Ectodermal cell (in vitro differentiated cells): ENCODE data around the gene HMBS.

Experiments used
- H3K27ac ChIP-seq: 2 replicates; pipeline ENCODE4 v1.7.0; 2013; ENCODE audit warnings: mild to moderate bottlenecking, low read depth, low read length; ENCODE audit not compliant: insufficient read depth, poor library complexity, severe bottlenecking
- H3K27me3 ChIP-seq: 2 replicates; pipeline ENCODE4 v1.7.0; 2013; ENCODE audit warnings: mild to moderate bottlenecking, low read length; ENCODE audit not compliant: insufficient read depth, control insufficient read depth, poor library complexity, severe bottlenecking
- H3K36me3 ChIP-seq: one replicate; pipeline ENCODE4 v1.7.0; 2013; ENCODE audit warnings: low read length; ENCODE audit not compliant: control insufficient read depth, insufficient read depth
- H3K4me1 ChIP-seq: one replicate; pipeline ENCODE4 v1.7.0; 2013; ENCODE audit warnings: low read length; ENCODE audit not compliant: control insufficient read depth, insufficient read depth
- H3K4me3 ChIP-seq: 2 replicates; pipeline ENCODE4 v1.7.0; 2013; ENCODE audit warnings: low read depth, low read length, control low read depth; ENCODE audit not compliant: insufficient read depth
- H3K9me3 ChIP-seq: 2 replicates; pipeline ENCODE4 v1.7.0; 2013; ENCODE audit warnings: mild to moderate bottlenecking, low read length, moderate library complexity; ENCODE audit not compliant: control insufficient read depth
- WGBS, 2 experiments: methylation state at CpG; one replicate each; pipeline ENCODE4 v1.1.7; 2013; ENCODE audit warnings: missing lambda C conversion rate in 2 of 2; 5-methylcytosine and 5-hydroxymethylcytosine counted together

The HMBS gene

GRCh38 chr11:119111361-119111925 is 26.8 kb downstream of the HMBS start:
- H3K27me3 ChIP-seq: peaks cover 26% of the 10 kb centered on the region
- peaks cover 5% of the 10 kb centered on the region for H3K36me3 ChIP-seq
- WGBS, 2 experiments: 92 to 94% methylated on average over 11 of the region's 11 CpGs

DNA sequence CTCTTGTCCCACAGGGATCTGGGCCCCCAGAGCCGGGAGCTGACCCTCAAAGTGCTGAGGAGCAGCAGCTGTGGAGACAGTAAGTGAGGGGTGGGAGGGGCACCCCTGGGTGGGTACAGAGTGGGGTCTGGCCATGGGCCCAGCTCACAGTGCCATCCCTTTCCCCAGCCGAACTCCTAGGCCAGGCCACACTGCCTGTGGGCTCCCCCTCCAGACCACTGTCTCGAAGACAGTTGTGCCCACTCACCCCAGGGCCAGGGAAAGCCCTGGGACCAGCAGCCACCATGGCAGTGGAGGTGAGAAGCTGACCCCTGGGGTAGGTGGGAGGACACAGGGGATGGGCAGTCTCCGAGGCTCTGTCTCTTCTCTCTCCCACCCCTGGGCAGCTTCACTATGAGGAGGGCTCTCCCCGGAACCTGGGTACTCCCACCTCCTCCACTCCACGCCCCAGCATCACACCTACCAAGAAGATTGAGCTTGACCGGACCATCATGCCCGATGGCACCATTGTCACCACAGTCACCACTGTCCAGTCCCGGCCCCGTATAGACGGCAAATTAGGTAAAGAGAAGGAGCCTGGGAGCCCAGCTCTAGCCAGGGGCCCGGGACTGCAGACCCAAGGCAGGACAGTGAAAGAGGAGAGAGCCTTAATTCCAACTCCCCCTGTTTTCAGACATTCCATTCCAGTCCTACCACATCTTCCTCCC is 27.8 kb downstream of the HMBS start:
- Histone ChIP-seq H3K36me3 (peaks cover 5% of the 10 kb centered on the region), H3K27me3 (peaks cover 18% of the 10 kb centered on the region)
- WGBS, 2 experiments: 89 to 91% methylated on average over 12 of the region's 12 CpGs

More at GRCh38 chr11:119111361-119111925, 26.8 kb downstream of the HMBS start:
- no peak overlapping the region for H3K4me3 ChIP-seq
- H3K4me1 ChIP-seq: peaks cover 8% of the 10 kb centered on the region
- H3K9me3 ChIP-seq: no peaks in the 10 kb centered on the region
- H3K27ac ChIP-seq: no peak overlapping the region

DNA sequence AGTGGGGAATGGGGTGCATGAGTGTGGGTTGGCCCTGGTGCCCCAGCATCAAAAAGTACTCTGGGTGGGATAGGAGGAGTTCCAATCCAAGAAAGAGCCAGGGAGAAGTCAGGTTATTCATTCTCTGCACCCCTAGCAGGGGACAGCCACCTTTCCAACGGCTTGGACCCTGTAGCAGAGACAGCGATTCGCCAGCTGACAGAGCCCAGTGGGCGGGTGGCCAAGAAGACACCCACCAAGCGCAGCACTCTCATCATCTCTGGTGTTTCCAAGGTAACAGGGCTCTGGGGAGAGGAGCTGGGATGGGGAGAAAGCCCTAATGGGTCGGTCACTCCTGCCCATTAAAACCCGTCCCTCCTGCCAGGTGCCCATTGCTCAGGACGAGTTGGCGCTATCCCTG is 29.0 kb downstream of the HMBS start:
- H3K36me3 ChIP-seq: peaks cover 5% of the 10 kb centered on the region
- WGBS, 2 experiments: 94 to 96% methylated on average over 9 of the region's 9 CpGs

More for the DNA sequence above, 27.8 kb downstream of the HMBS start:
- H3K9me3 ChIP-seq: no peaks in the 10 kb centered on the region
- H3K4me3 ChIP-seq: no peak overlapping the region
- H3K4me1 ChIP-seq: peaks cover 8% of the 10 kb centered on the region
- H3K27ac ChIP-seq: no peak overlapping the region

GRCh38 chr11:119114351-119114750 is 29.7 kb downstream of the HMBS start:
- WGBS, 2 experiments: 91 to 92% methylated on average over 5 of the region's 5 CpGs
- H3K4me1 ChIP-seq: no peaks in the 10 kb centered on the region
- no peak overlapping the region for H3K4me3 ChIP-seq
- H3K9me3 ChIP-seq: no peaks in the 10 kb centered on the region
- H3K36me3 ChIP-seq: peaks cover 5% of the 10 kb centered on the region
- no peak overlapping the region for H3K27ac ChIP-seq
- no peaks in the 10 kb centered on the region for H3K27me3 ChIP-seq

More for the DNA sequence above, 29.0 kb downstream of the HMBS start:
- no peak overlapping the region for H3K4me3 ChIP-seq
- H3K9me3 ChIP-seq: no peaks in the 10 kb centered on the region
- H3K27me3 ChIP-seq: peaks cover 5% of the 10 kb centered on the region
- H3K4me1 ChIP-seq: no peaks in the 10 kb centered on the region
- H3K27ac ChIP-seq: no peak overlapping the region

- Histone ChIP-seq H3K27ac (no peak overlapping the region), H3K4me3 (no peak overlapping the region), H3K36me3 (peaks cover 5% of the 10 kb centered on the region), H3K9me3 (no peaks in the 10 kb centered on the region), H3K27me3 (no peaks in the 10 kb centered on the region), H3K4me1 (no peaks in the 10 kb centered on the region)
- WGBS, 2 experiments: 88% methylated on average over 24 of the region's 24 CpGs
These were observed 31.0 kb downstream of the HMBS start for GRCh38 chr11:119115484-119116234.

DNA sequence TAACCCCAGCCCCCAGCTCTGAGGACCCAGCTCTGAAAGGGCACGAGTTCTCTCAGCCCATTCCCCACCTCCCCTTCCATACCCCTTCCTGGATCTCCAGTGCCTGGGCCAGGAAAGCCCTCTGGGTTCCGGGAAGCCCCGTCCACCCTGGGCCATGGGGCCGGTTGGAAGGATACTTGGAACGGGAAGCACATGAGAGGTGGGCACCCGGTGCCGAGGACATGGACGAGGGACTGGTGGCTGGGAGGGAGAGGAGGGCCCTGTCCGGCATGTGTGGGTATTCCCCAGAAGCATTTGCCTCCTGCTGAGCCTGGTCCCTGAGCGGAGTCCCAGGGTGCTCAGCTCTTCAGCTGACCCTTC is 31.5 kb downstream of the HMBS start:
- Histone ChIP-seq H3K36me3 (peaks cover 5% of the 10 kb centered on the region), H3K27me3 (no peaks in the 10 kb centered on the region), H3K4me1 (no peaks in the 10 kb centered on the region), H3K4me3 (no peak overlapping the region), H3K27ac (no peak overlapping the region), H3K9me3 (no peaks in the 10 kb centered on the region)
- 91 to 94% methylated on average over 9 to 10 of the region's 10 CpGs for WGBS, 2 experiments

- no peaks in the 10 kb centered on the region for H3K9me3 ChIP-seq
- no peak overlapping the region for H3K4me3 ChIP-seq
- H3K4me1 ChIP-seq: no peaks in the 10 kb centered on the region
- WGBS, 2 experiments: 83 to 87% methylated on average over 4 to 5 of the region's 5 CpGs
- no peaks in the 10 kb centered on the region for H3K27me3 ChIP-seq
- no peak overlapping the region for H3K27ac ChIP-seq
- peaks cover 5% of the 10 kb centered on the region for H3K36me3 ChIP-seq
These were observed 31.9 kb downstream of the HMBS start for GRCh38 chr11:119116601-119117000.

- Histone ChIP-seq H3K9me3 (no peaks in the 10 kb centered on the region), H3K4me1 (no peaks in the 10 kb centered on the region), H3K27me3 (no peaks in the 10 kb centered on the region), H3K27ac (no peak overlapping the region), H3K4me3 (no peak overlapping the region), H3K36me3 (peaks cover 4% of the 10 kb centered on the region)
- WGBS, 2 experiments: 94 to 96% methylated on average over 3 of the region's 3 CpGs
These were observed 32.5 kb downstream of the HMBS start for GRCh38 chr11:119117004-119117706.

GRCh38 chr11:119118227-119118626 is 33.5 kb downstream of the HMBS start:
- Histone ChIP-seq H3K27ac (no peak overlapping the region), H3K9me3 (no peaks in the 10 kb centered on the region), H3K36me3 (no peaks in the 10 kb centered on the region), H3K4me3 (no peak overlapping the region), H3K4me1 (no peaks in the 10 kb centered on the region), H3K27me3 (no peaks in the 10 kb centered on the region)
- WGBS, 2 experiments: 77 to 92% methylated on average over 3 to 4 of the region's 5 CpGs

DNA sequence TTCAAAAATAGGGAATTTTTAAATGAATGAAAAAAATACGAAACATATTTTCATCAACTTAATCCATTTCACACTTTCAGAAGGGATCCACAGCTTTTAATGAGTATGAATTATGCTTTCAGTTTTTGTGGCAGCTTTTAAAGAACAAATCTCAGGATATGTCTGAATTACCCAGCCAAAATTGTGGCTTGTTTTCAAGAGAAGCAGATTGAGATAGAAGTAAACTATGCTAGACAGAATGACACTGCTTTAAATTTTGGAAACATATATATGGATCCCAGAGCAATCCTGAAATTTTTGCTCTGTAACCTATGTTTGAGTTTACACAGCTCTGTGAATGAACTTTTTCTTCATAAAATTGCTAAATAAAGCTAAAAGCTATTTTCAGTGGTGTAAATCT is 34.3 kb downstream of the HMBS start:
- Histone ChIP-seq H3K4me3 (no peak overlapping the region), H3K9me3 (no peaks in the 10 kb centered on the region), H3K27ac (no peak overlapping the region), H3K27me3 (no peaks in the 10 kb centered on the region), H3K4me1 (no peaks in the 10 kb centered on the region), H3K36me3 (no peaks in the 10 kb centered on the region)
- WGBS, 2 experiments: no CpG with 5 or more reads among the region's 1 CpG
